DOHH2 (cell line): ENCODE measurements around the gene DNAJC15.

Experiments used
- CTCF ChIP-seq: fragments of 200-600 bp; sonication (generic); IDR thresholded peaks from one replicate; pipeline ENCODE4 v1.5.1; 2014; ENCODE audit warnings: antibody characterized with exemption, mild to moderate bottlenecking, low read depth, low read length; ENCODE audit not compliant: poor library complexity, severe bottlenecking
- EZH2phosphoT487 ChIP-seq: fragments of 200-600 bp; sonication (generic); IDR thresholded peaks from 2 replicates; pipeline ENCODE4 v1.6.1; 2017; ENCODE audit warnings: borderline replicate concordance, mild to moderate bottlenecking, antibody characterized with exemption, low read length, moderate library complexity, mixed read lengths

GRCh38 chr13:42990291-42991232 is 32.8 kb upstream of the DNAJC15 start:
- TF ChIP-seq CTCF (no peak), EZH2phosphoT487 (no peak)
